Endometrial microvascular endothelial cells (primary cell): Measurements from ENCODE around the gene TBC1D20. TPM values are rescaled to one million over a fixed set of nuclear protein-coding genes. Genes with fewer than 3 reads are reported as not detected.
"Not testable (repeated sequence)": the region's sequence is repeated elsewhere in the genome, so short reads cannot be mapped to it uniquely, and the experiment has no call there.

Source experiments
- in situ Hi-C: cut with HindIII; loops from 2 replicates; pipeline ENCODE4 v1.10.0; 2017; ENCODE audit warnings: low sequenced_read_pairs, low pct_unique_long_range_greater_than_20kb; ENCODE audit errors: inconsistent ontology term
- total RNA-seq: library from RNA; depleted of rRNA; stranded (reverse); fragments of >200 nt; gene quantifications from one replicate; pipeline ENCODE4 v1.2.3, GENCODE V29; 2015; ENCODE audit errors: inconsistent ontology term

TBC1D20 gene
- total RNA-seq, 1 donor from 2014 or later = 34.8 TPM

GRCh38 chr20:391041-391711, 71.2 kb downstream of the TBC1D20 start:
- in situ Hi-C loops = no loop called here

- in situ Hi-C loops = no loop called here
These were observed 73.1 kb downstream of the TBC1D20 start for GRCh38 chr20:389220-389619.

- in situ Hi-C loops = no loop called here
These were observed 74.0 kb downstream of the TBC1D20 start for GRCh38 chr20:388034-388994.

- in situ Hi-C loops = no loop called here
These were observed 74.8 kb downstream of the TBC1D20 start for GRCh38 chr20:387520-387919.

- in situ Hi-C loops = not testable (repeated sequence)
These were observed 75.7 kb downstream of the TBC1D20 start for GRCh38 chr20:386634-387033.

Other genes with a start within 250 kb of the TBC1D20 start
- gene DEFB129, start 235.3 kb downstream of the TBC1D20 start, total RNA-seq = not detected
- gene DEFB132, start 204.8 kb downstream of the TBC1D20 start, total RNA-seq = not detected
- 3.8 TPM for gene C20orf96, start 171.8 kb downstream of the TBC1D20 start, total RNA-seq
- 13.2 TPM for gene ZCCHC3, start 165.0 kb downstream of the TBC1D20 start, total RNA-seq
- 10.6 TPM for gene SOX12, start 137.0 kb downstream of the TBC1D20 start, total RNA-seq
- gene NRSN2, start 115.4 kb downstream of the TBC1D20 start, total RNA-seq = 47.8 TPM
- gene TRIB3, start 81.8 kb downstream of the TBC1D20 start, total RNA-seq = 51.4 TPM
- 104 TPM for gene RBCK1, start 54.2 kb downstream of the TBC1D20 start, total RNA-seq
- gene CSNK2A1, start 81.3 kb upstream of the TBC1D20 start, total RNA-seq = 102 TPM
- gene TCF15, start 147.8 kb upstream of the TBC1D20 start, total RNA-seq = 4.7 TPM
- 82.6 TPM for gene SRXN1, start 190.7 kb upstream of the TBC1D20 start, total RNA-seq
- not detected for gene SCRT2, start 213.3 kb upstream of the TBC1D20 start, total RNA-seq